ENCODE results near the gene CCDC17. TPM values are rescaled to one million over a fixed set of nuclear protein-coding genes. Genes with fewer than 3 reads are reported as not detected.

The CCDC17 gene
- total RNA-seq, 2 donors from 2014 or later = 3.6 to 7.3 TPM

DNA sequence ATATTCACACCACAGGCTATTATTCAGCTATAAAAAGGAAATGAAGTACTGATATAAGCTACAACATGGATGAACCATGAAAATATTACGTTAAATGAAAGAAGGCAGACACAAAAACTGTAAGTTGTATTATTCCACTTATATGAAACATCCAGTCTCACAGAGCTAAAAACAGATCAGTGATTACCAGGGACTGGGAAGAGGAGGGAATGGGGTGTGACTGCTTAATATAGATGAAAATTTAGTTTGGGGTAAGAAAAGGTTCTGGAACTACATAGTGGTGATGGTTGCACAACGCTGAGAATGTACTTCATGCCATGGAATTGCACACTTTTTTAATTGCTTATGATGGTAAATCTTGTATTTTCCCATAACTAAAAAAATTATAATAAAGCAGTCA, 43.0 kb upstream of the CCDC17 start:
- H3K27me3 ChIP-seq = no peaks in the 10 kb centered on the region
- peaks cover 26% of the 10 kb centered on the region for H3K4me1 ChIP-seq
- intact Hi-C loops (cut with DNase I) = no loop called here
- DNase-seq (no peak), ATAC-seq (no peak)
- no peak overlapping the region for H3K4me3 ChIP-seq
- H3K36me3 ChIP-seq (replicated peaks in 1 of 2; ENCODE audit: insufficient read depth in 1 of 2, low read depth in 2 of 2) = no peaks in the 10 kb centered on the region
- no peak overlapping the region for H3K27ac ChIP-seq
- WGBS, 2 donors = 92 to 94% methylated on average over 2 of the region's 2 CpGs
- TF ChIP-seq, protein P1, sequence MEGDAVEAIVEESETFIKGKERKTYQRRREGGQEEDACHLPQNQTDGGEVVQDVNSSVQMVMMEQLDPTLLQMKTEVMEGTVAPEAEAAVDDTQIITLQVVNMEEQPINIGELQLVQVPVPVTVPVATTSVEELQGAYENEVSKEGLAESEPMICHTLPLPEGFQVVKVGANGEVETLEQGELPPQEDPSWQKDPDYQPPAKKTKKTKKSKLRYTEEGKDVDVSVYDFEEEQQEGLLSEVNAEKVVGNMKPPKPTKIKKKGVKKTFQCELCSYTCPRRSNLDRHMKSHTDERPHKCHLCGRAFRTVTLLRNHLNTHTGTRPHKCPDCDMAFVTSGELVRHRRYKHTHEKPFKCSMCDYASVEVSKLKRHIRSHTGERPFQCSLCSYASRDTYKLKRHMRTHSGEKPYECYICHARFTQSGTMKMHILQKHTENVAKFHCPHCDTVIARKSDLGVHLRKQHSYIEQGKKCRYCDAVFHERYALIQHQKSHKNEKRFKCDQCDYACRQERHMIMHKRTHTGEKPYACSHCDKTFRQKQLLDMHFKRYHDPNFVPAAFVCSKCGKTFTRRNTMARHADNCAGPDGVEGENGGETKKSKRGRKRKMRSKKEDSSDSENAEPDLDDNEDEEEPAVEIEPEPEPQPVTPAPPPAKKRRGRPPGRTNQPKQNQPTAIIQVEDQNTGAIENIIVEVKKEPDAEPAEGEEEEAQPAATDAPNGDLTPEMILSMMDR (IDR thresholded peaks at IDR 0.05) = no peak
- no peak for TF ChIP-seq POLR2A (IDR thresholded peaks at IDR 0.05)
- H3K9me3 ChIP-seq = no peaks in the 10 kb centered on the region

DNA sequence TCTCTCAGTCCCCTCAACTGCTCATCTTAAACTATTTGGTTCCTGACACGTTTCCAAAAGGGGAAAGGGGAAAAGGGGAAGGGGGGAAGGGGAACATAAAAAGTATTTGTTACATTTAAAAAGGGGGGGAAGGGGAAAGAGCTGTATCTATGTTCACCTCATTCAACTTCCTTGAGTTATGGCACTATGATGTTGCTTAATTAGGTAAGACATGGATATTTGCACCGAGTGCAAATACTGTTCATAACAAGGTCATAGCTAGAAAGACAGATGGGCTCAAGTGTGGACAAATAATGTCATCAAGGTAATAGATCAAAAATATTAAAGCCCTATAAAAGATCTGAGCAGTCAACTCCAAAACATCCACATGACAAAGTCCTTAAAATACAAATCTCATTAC, 36.5 kb upstream of the CCDC17 start:
- intact Hi-C loops (cut with DNase I) = no loop called here
- Histone ChIP-seq H3K27me3 (no peaks in the 10 kb centered on the region), H3K9me3 (no peaks in the 10 kb centered on the region), H3K4me3 (no peak overlapping the region), H3K36me3 (replicated peaks in 1 of 2; ENCODE audit: insufficient read depth in 1 of 2, low read depth in 2 of 2) (peaks cover 8 to 23% of the 10 kb centered on the region in 2 donors), H3K27ac (no peak overlapping the region), H3K4me1 (no peaks in the 10 kb centered on the region)
- ATAC-seq (no peak), DNase-seq (no peak)
- TF ChIP-seq POLR2A (IDR thresholded peaks at IDR 0.05) = no peak
- TF ChIP-seq, protein P1 (IDR thresholded peaks at IDR 0.05) = no peak
- 36 to 58% methylated on average over 2 of the region's 2 CpGs for WGBS, 2 donors

DNA sequence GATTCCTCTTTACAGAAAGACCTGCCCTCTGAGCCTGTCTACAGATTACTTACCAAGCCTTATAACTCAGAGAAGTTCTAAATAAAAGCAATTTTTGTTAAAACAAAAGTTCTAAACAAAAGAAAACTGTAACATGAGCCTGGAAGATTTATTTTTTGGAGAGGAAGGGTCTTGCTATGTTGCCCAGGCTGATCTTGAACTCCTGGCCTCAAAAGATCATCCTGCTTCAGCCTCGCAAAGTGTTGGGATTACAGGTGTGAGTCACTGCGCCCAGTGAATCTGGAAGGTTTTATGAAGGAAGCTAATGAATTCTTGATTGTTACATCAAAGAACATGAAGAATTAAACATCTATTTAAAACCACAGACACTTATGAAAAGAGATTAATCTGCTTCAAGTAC, 35.4 kb upstream of the CCDC17 start:
- peaks cover 8 to 31% of the 10 kb centered on the region in 2 donors for H3K36me3 ChIP-seq (replicated peaks in 1 of 2; ENCODE audit: insufficient read depth in 1 of 2, low read depth in 2 of 2)
- TF ChIP-seq POLR2A (IDR thresholded peaks at IDR 0.05) = no peak
- TF ChIP-seq, protein P1 (IDR thresholded peaks at IDR 0.05) = no peak
- no peak for ATAC-seq
- no peak for DNase-seq
- intact Hi-C loops (cut with DNase I) = no loop called here
- 95 to 100% methylated on average over 2 of the region's 2 CpGs for WGBS, 2 donors
- no peaks in the 10 kb centered on the region for H3K4me1 ChIP-seq
- no peak overlapping the region for H3K27ac ChIP-seq
- no peaks in the 10 kb centered on the region for H3K27me3 ChIP-seq
- no peaks in the 10 kb centered on the region for H3K9me3 ChIP-seq
- H3K4me3 ChIP-seq = no peak overlapping the region

DNA sequence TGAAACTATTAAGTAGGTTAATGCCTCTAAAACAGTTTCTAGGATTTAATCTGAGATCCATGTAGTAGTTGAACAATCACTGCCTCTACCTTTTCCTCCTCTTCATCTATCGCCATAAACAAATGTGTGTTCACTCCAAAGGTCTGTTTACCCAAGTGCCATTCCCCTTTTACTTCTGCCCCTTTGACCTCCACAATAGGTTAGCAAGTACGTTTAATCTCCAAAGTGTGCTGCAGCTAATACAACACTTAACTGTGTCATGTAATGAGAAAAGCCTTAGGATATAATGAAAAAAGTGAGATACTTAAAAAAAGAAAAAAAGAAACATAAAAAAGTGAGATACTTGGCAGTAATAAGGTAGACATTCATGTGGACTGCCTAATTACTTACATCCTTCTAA, 34.3 kb upstream of the CCDC17 start:
- ATAC-seq (no peak), DNase-seq (no peak)
- TF ChIP-seq, protein P1 (IDR thresholded peaks at IDR 0.05) = no peak
- no peak overlapping the region for H3K4me3 ChIP-seq
- H3K9me3 ChIP-seq = no peaks in the 10 kb centered on the region
- H3K27ac ChIP-seq = no peak overlapping the region
- H3K4me1 ChIP-seq = no peaks in the 10 kb centered on the region
- H3K27me3 ChIP-seq = no peaks in the 10 kb centered on the region
- H3K36me3 ChIP-seq (replicated peaks in 1 of 2; ENCODE audit: insufficient read depth in 1 of 2, low read depth in 2 of 2) = peaks cover 8 to 35% of the 10 kb centered on the region in 2 donors
- intact Hi-C loops (cut with DNase I) = no loop called here
- 27 to 35% methylated on average over 2 of the region's 2 CpGs for WGBS, 2 donors

DNA sequence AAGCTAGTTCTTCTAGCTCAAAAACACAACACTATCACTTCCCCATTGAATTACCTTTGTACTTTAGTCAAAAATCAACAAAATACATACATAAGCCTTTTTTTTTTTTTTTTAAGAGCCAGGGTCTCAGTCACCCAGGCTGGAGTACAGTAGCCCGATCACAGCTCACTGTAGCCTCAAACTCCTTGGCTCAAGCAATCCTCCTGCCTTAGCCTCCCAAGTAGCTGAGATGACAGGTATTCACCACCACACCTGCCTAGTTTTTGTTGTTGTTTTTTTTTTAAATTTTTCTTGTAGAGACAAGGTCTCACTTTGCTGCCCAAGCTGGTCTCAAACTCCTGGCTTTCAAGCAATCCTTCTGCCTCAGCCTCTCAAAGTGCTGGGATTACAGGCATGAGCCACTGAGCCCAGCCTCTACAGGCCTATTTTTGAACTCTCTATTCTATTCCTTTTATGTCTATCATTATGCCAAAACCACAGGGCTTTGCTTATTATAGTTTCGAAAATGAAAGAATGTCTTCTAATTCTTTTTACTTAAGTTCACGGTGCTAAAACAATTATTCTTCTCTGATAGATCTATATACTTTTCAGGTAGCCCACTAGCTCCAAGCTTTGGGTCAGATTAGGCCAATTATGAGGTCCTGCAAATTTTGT, 32.8 kb upstream of the CCDC17 start:
- TF ChIP-seq, protein P1 (IDR thresholded peaks at IDR 0.05) = no peak
- TF ChIP-seq POLR2A (IDR thresholded peaks at IDR 0.05) = no peak
- ATAC-seq (no peak), DNase-seq (no peak)
- intact Hi-C loops (cut with DNase I) = no loop called here
- Histone ChIP-seq H3K9me3 (no peaks in the 10 kb centered on the region), H3K27ac (no peak overlapping the region), H3K36me3 (replicated peaks in 1 of 2; ENCODE audit: insufficient read depth in 1 of 2, low read depth in 2 of 2) (peaks cover 8 to 47% of the 10 kb centered on the region in 2 donors), H3K4me3 (no peak overlapping the region), H3K4me1 (no peaks in the 10 kb centered on the region), H3K27me3 (no peaks in the 10 kb centered on the region)
- WGBS, 2 donors = 85 to 94% methylated on average over 3 of the region's 3 CpGs
